ENCODE results near the gene HS6ST2.

The HS6ST2 gene

DNA sequence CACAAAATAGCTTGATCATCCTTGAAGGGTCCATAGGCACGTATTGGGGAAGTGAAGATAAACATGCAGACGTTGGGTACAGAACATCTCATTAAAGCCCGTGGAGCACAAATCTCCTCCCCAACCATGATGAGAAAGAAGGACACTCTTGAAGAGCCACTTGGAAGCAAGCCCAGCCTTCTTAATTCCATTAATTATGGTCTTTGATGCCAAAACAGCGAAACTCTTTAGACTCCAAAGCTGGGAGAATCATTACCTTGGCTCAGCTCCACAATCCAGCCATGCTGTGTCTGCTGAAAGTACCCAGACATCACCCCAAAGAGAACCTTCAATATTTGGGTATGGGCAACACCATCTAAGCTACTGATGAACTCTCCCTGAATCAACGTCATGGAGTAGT lies 300.6 kb downstream of the HS6ST2 start:
- no peak for TF ChIP-seq EZH2phosphoT487 (IDR thresholded peaks at IDR 0.05; ENCODE audit: borderline replicate concordance, low read length)
- TF ChIP-seq, protein P1, sequence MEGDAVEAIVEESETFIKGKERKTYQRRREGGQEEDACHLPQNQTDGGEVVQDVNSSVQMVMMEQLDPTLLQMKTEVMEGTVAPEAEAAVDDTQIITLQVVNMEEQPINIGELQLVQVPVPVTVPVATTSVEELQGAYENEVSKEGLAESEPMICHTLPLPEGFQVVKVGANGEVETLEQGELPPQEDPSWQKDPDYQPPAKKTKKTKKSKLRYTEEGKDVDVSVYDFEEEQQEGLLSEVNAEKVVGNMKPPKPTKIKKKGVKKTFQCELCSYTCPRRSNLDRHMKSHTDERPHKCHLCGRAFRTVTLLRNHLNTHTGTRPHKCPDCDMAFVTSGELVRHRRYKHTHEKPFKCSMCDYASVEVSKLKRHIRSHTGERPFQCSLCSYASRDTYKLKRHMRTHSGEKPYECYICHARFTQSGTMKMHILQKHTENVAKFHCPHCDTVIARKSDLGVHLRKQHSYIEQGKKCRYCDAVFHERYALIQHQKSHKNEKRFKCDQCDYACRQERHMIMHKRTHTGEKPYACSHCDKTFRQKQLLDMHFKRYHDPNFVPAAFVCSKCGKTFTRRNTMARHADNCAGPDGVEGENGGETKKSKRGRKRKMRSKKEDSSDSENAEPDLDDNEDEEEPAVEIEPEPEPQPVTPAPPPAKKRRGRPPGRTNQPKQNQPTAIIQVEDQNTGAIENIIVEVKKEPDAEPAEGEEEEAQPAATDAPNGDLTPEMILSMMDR (IDR thresholded peaks at IDR 0.05; ENCODE audit: low read depth, low read length, poor library complexity, severe bottlenecking), result no peak
- Histone ChIP-seq H3K36me3 (ENCODE audit: control insufficient read depth, low read length) (no peaks in the 10 kb centered on the region), H3K4me2 (ENCODE audit: low read length) (no peak overlapping the region), H3K9me3 (ENCODE audit: control insufficient read depth, insufficient read depth, low read length) (no peaks in the 10 kb centered on the region), H3K4me1 (ENCODE audit: control insufficient read depth, low read length) (no peaks in the 10 kb centered on the region), H3F3A (ENCODE audit: control insufficient read depth, insufficient read depth) (no peaks in the 10 kb centered on the region), H3K9me2 (replicated peaks; ENCODE audit: control insufficient read depth, low read length) (no peaks in the 10 kb centered on the region), H3K79me2 (ENCODE audit: control insufficient read depth, low read length) (no peaks in the 10 kb centered on the region), H3K27ac (ENCODE audit: low read depth, low read length) (no peak overlapping the region), H4K20me1 (ENCODE audit: control insufficient read depth, insufficient read depth, low read depth, low read length) (no peaks in the 10 kb centered on the region), H3K4me3 (ENCODE audit: low read length) (no peak overlapping the region), H3K27me3 (ENCODE audit: control insufficient read depth, low read length) (no peaks in the 10 kb centered on the region)

DNA sequence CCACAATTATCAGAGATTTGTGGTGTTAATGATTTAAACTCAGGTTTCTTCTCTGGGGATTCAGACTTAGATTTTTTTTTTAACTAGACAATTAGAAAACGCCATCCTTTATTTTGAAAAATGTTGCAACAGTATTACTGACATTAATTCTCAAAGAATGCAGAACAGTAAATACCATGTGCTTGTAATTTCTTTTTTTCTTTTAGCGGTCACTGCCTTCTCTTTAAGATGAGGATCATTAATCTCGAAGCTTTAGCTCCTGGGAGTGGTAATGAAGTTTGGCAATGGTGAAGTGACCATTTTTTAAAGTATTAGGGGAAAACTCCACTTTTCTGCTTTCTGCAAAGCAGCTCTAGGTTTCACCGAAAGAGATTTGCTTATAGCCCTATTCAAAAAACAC lies 305.6 kb downstream of the HS6ST2 start:
- Histone ChIP-seq H3K9me3 (ENCODE audit: control insufficient read depth, insufficient read depth, low read length) (no peaks in the 10 kb centered on the region), H3K27ac (ENCODE audit: low read depth, low read length) (no peak overlapping the region), H4K20me1 (ENCODE audit: control insufficient read depth, insufficient read depth, low read depth, low read length) (no peaks in the 10 kb centered on the region), H3F3A (ENCODE audit: control insufficient read depth, insufficient read depth) (no peaks in the 10 kb centered on the region), H3K27me3 (ENCODE audit: control insufficient read depth, low read length) (no peaks in the 10 kb centered on the region), H3K9me2 (replicated peaks; ENCODE audit: control insufficient read depth, low read length) (no peaks in the 10 kb centered on the region), H3K4me2 (ENCODE audit: low read length) (no peak overlapping the region), H3K79me2 (ENCODE audit: control insufficient read depth, low read length) (no peaks in the 10 kb centered on the region), H3K4me3 (ENCODE audit: low read length) (no peak overlapping the region), H3K4me1 (ENCODE audit: control insufficient read depth, low read length) (no peaks in the 10 kb centered on the region), H3K36me3 (ENCODE audit: control insufficient read depth, low read length) (no peaks in the 10 kb centered on the region)
- TF ChIP-seq EZH2phosphoT487 (IDR thresholded peaks at IDR 0.05; ENCODE audit: borderline replicate concordance, low read length), result no peak
- TF ChIP-seq, protein P1 (IDR thresholded peaks at IDR 0.05; ENCODE audit: low read depth, low read length, poor library complexity, severe bottlenecking), result no peak

DNA sequence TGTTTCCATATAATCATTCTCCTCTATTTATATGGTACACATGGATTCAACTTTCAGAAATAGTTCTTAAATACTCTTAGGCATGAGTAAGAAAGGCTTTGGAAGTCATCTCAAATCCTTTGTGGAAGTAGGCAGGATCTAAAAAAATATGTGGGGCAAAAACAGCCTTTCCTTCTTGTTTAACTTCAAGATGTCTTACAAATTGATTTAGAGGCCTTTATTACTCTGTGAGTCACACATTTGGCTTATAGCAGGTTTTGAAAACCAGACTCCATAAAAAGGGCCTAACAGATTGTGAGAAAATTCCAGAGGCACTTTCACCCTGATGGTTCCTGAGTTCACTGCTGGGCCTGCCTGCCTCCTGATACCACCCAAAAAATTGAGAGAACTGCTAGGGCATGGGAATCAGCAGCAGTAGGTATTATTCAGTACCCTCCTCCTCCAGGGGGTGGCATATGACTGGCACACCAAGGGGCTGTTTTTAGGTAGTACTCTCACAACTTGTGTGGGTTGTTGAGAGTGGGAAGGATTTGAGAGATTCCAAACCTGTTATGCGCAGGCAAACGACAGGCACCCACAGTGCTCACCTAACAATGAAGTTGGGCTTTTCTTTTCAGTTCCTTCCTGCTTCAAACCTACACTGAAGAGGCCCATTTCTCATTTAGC lies 306.9 kb downstream of the HS6ST2 start:
- H3K9me2 ChIP-seq (replicated peaks; ENCODE audit: control insufficient read depth, low read length), result no peaks in the 10 kb centered on the region
- no peaks in the 10 kb centered on the region for H3K4me1 ChIP-seq (ENCODE audit: control insufficient read depth, low read length)
- TF ChIP-seq, protein P1 (IDR thresholded peaks at IDR 0.05; ENCODE audit: low read depth, low read length, poor library complexity, severe bottlenecking), result no peak
- no peak for TF ChIP-seq EZH2phosphoT487 (IDR thresholded peaks at IDR 0.05; ENCODE audit: borderline replicate concordance, low read length)
- H3K9me3 ChIP-seq (ENCODE audit: control insufficient read depth, insufficient read depth, low read length), result no peaks in the 10 kb centered on the region
- H3K36me3 ChIP-seq (ENCODE audit: control insufficient read depth, low read length), result no peaks in the 10 kb centered on the region
- H3K4me3 ChIP-seq (ENCODE audit: low read length), result no peak overlapping the region
- no peaks in the 10 kb centered on the region for H3K27me3 ChIP-seq (ENCODE audit: control insufficient read depth, low read length)
- H3K79me2 ChIP-seq (ENCODE audit: control insufficient read depth, low read length), result no peaks in the 10 kb centered on the region
- no peaks in the 10 kb centered on the region for H4K20me1 ChIP-seq (ENCODE audit: control insufficient read depth, insufficient read depth, low read depth, low read length)
- no peak overlapping the region for H3K4me2 ChIP-seq (ENCODE audit: low read length)
- no peaks in the 10 kb centered on the region for H3F3A ChIP-seq (ENCODE audit: control insufficient read depth, insufficient read depth)
- no peak overlapping the region for H3K27ac ChIP-seq (ENCODE audit: low read depth, low read length)

Measured in DOHH2 (cell line).